Upper lobe of left lung (tissue), 4 donors: Measurements from ENCODE around the gene PDIK1L.

Experiments
- EP300 ChIP-seq, 4 donors: sonication (generic); formaldehyde crosslinking; IDR thresholded peaks; one replicate each; pipeline ENCODE4 v1.5.1; 2017; ENCODE audit warnings: antibody characterized with exemption in 4 of 4, control low read depth in 2 of 4
- POLR2AphosphoS5 ChIP-seq, 2 donors: sonication (generic); formaldehyde crosslinking; IDR thresholded peaks; one replicate each; pipeline ENCODE4 v1.5.1; 2017; ENCODE audit warnings: antibody characterized with exemption in 2 of 2
- TF ChIP-seq, protein P1 (sequence below), 6 experiments: fragments of 450-650 bp in 4 of 6; fragments of 200-600 bp in 2 of 6; sonication (generic) in 2 of 6; IDR thresholded peaks; one replicate each; pipeline ENCODE4 v1.5.1; 2016 to 2019; ENCODE audit warnings: antibody characterized with exemption in 6 of 6

DNA sequence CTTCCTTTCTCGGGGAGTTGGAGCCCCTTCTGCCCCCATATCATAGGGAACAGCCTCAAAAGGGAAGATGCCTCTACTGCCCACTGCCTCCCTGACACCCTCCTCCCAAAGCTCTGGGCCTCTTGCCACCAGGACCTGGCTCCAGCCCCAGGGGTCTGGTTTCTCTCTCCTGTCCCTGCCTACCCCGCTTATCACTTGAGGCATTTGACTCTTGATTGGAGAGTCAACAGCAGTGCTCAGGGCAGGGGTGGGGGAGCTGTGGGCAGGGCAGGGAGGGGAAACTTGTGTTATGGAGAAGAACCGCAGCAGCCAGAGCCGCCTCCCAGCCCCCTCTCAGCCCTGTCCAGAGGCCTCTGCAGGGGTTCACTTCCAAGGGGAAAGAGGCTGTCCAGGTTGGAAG, 44.8 kb upstream of the PDIK1L start:
- TF ChIP-seq, protein P1, sequence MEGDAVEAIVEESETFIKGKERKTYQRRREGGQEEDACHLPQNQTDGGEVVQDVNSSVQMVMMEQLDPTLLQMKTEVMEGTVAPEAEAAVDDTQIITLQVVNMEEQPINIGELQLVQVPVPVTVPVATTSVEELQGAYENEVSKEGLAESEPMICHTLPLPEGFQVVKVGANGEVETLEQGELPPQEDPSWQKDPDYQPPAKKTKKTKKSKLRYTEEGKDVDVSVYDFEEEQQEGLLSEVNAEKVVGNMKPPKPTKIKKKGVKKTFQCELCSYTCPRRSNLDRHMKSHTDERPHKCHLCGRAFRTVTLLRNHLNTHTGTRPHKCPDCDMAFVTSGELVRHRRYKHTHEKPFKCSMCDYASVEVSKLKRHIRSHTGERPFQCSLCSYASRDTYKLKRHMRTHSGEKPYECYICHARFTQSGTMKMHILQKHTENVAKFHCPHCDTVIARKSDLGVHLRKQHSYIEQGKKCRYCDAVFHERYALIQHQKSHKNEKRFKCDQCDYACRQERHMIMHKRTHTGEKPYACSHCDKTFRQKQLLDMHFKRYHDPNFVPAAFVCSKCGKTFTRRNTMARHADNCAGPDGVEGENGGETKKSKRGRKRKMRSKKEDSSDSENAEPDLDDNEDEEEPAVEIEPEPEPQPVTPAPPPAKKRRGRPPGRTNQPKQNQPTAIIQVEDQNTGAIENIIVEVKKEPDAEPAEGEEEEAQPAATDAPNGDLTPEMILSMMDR (IDR thresholded peaks at IDR 0.05): no peak
- TF ChIP-seq POLR2AphosphoS5 (IDR thresholded peaks at IDR 0.05) (no peak), EP300 (IDR thresholded peaks at IDR 0.05) (no peak)
